HEK293 (cell line): ENCODE data around the gene HS3ST5.

Experiments
- CTCF ChIA-PET: fragments of 350-600 bp; formaldehyde crosslinking; extraction: SDS; loops from one replicate; lab custom pipeline; 2021; ENCODE audit warnings: antibody characterized with exemption; lab: Yijun Ruan, JAX
- POLR2A ChIA-PET: fragments of 300-600 bp; formaldehyde crosslinking; extraction: SDS; loops from one replicate; lab custom pipeline; 2020; ENCODE audit warnings: antibody characterized with exemption, inconsistent platforms; lab: Yijun Ruan, JAX
- H3K27ac ChIP-seq: fragments of 200-500 bp; sonication (Bioruptor generic); 2 replicates; pipeline ENCODE4 v1.5.1; 2014; ENCODE audit warnings: low read depth, low read length, control low read depth, inconsistent platforms; ENCODE audit errors: extremely low read depth
- H3K36me3 ChIP-seq, 2 experiments: fragments of 200-500 bp in 1 of 2; sonication (Bioruptor generic) in 1 of 2; 1 replicate in 1 of 2; 2 replicates in 1 of 2; pipeline ENCODE4 v1.5.1; 2014 to 2017; ENCODE audit warnings: inconsistent platforms in 2 of 2, low read length in 2 of 2; ENCODE audit not compliant: control insufficient read depth in 2 of 2, insufficient read depth in 1 of 2
- H3K4me1 ChIP-seq: fragments of 200-500 bp; sonication (Bioruptor generic); 2 replicates; pipeline ENCODE4 v1.5.1; 2014; ENCODE audit warnings: mild to moderate bottlenecking, low read length, inconsistent platforms; ENCODE audit not compliant: control insufficient read depth, insufficient read depth
- H3K4me3 ChIP-seq: 2 replicates; pipeline ENCODE4 v1.5.1; 2011; ENCODE audit warnings: low read depth, mild to moderate bottlenecking, control low read depth, low read length, moderate library complexity
- H3K9me3 ChIP-seq: fragments of 200-500 bp; sonication (Bioruptor generic); 2 replicates; pipeline ENCODE4 v1.5.1; 2014; ENCODE audit warnings: low read depth, low read length, inconsistent platforms; ENCODE audit not compliant: control insufficient read depth, insufficient read depth
- HOXC10 ChIP-seq: sonication (generic); formaldehyde crosslinking; IDR thresholded peaks from 2 replicates; pipeline ENCODE4 v1.8.1; 2023; ENCODE audit warnings: mild to moderate bottlenecking, missing genetic modification reagents
- RBAK ChIP-seq: fragments of 450-650 bp; formaldehyde crosslinking; IDR thresholded peaks from 2 replicates; pipeline ENCODE4 v1.5.1; 2016; ENCODE audit warnings: missing biosample characterization, missing genetic modification characterization
- ZBTB17 ChIP-seq: fragments of 450-650 bp; formaldehyde crosslinking; IDR thresholded peaks from 2 replicates; pipeline ENCODE4 v1.5.1; 2016; ENCODE audit warnings: missing biosample characterization, missing genetic modification characterization
- ZBTB8A ChIP-seq: fragments of 450-650 bp; formaldehyde crosslinking; IDR thresholded peaks from 2 replicates; pipeline ENCODE4 v1.5.1; 2016; ENCODE audit warnings: missing biosample characterization, missing genetic modification characterization
- ZFP69B ChIP-seq: fragments of 450-650 bp; formaldehyde crosslinking; IDR thresholded peaks from 2 replicates; pipeline ENCODE4 v1.5.1; 2016; ENCODE audit warnings: missing biosample characterization, missing genetic modification characterization
- ZNF16 ChIP-seq: fragments of 450-650 bp; formaldehyde crosslinking; IDR thresholded peaks from 2 replicates; pipeline ENCODE4 v1.5.1; 2016; ENCODE audit warnings: low read depth, missing biosample characterization, missing genetic modification characterization
- ZNF274 ChIP-seq, 2 experiments: fragments of 200-500 bp in 1 of 2; fragments of 450-650 bp in 1 of 2; sonication (Bioruptor generic) in 1 of 2; formaldehyde crosslinking in 1 of 2; IDR thresholded peaks; 2 replicates each; pipeline versions ENCODE4 v1.5.1 to v1.6.1; 2014 to 2016; ENCODE audit warnings: borderline replicate concordance in 1 of 2, inconsistent platforms in 1 of 2, low read length in 1 of 2, missing biosample characterization in 1 of 2, missing genetic modification characterization in 1 of 2
- ZNF335 ChIP-seq: fragments of 450-650 bp; formaldehyde crosslinking; conservative IDR thresholded peaks from 2 replicates; pipeline ENCODE4 v1.5.1; 2016; ENCODE audit warnings: missing biosample characterization, missing genetic modification characterization
- ZNF366 ChIP-seq: fragments of 450-650 bp; formaldehyde crosslinking; conservative IDR thresholded peaks from 2 replicates; pipeline ENCODE4 v1.5.1; 2016; ENCODE audit warnings: missing biosample characterization, missing genetic modification characterization
- ZNF37A ChIP-seq: fragments of 450-650 bp; IDR thresholded peaks from 2 replicates; pipeline ENCODE4 v1.5.1; 2018; ENCODE audit warnings: missing biosample characterization, missing genetic modification characterization
- ZNF394 ChIP-seq: fragments of 450-650 bp; formaldehyde crosslinking; IDR thresholded peaks from 2 replicates; pipeline ENCODE4 v1.5.1; 2016; ENCODE audit warnings: missing biosample characterization, missing genetic modification characterization, mild to moderate bottlenecking, moderate library complexity, borderline replicate concordance
- ZNF433 ChIP-seq: fragments of 450-650 bp; formaldehyde crosslinking; IDR thresholded peaks from 2 replicates; pipeline ENCODE4 v1.5.1; 2016; ENCODE audit warnings: missing biosample characterization, missing genetic modification characterization, low read depth
- ZNF510 ChIP-seq: fragments of 450-650 bp; formaldehyde crosslinking; IDR thresholded peaks from 2 replicates; pipeline ENCODE4 v1.5.1; 2018; ENCODE audit warnings: mild to moderate bottlenecking, missing genetic modification characterization, missing biosample characterization; ENCODE audit not compliant: insufficient replicate concordance
- ZNF530 ChIP-seq: fragments of 450-650 bp; formaldehyde crosslinking; IDR thresholded peaks from 2 replicates; pipeline ENCODE4 v1.5.1; 2016; ENCODE audit warnings: low read depth, missing biosample characterization, missing genetic modification characterization
- ZNF561 ChIP-seq: fragments of 450-650 bp; IDR thresholded peaks from 2 replicates; pipeline ENCODE4 v1.5.1; 2018; ENCODE audit warnings: missing biosample characterization, missing genetic modification characterization, borderline replicate concordance
- ZNF776 ChIP-seq: fragments of 450-650 bp; formaldehyde crosslinking; IDR thresholded peaks from 2 replicates; pipeline ENCODE4 v1.5.0; 2017; ENCODE audit warnings: missing biosample characterization, missing genetic modification characterization, borderline replicate concordance
- TF ChIP-seq, protein P1 (sequence below): sonication (generic); formaldehyde crosslinking; IDR thresholded peaks from 2 replicates; pipeline ENCODE4 v1.8.1; 2022; ENCODE audit warnings: mild to moderate bottlenecking, moderate library complexity, missing genetic modification reagents
- TF ChIP-seq, protein P2 (sequence below): fragments of 450-650 bp; formaldehyde crosslinking; optimal IDR thresholded peaks from 2 replicates; pipeline ENCODE3; 2016; ENCODE audit warnings: missing biosample characterization, mild to moderate bottlenecking, missing genetic modification characterization
- TF ChIP-seq, protein P3 (sequence below): fragments of 450-650 bp; formaldehyde crosslinking; IDR thresholded peaks from 2 replicates; pipeline ENCODE4 v1.5.1; 2016; ENCODE audit warnings: missing biosample characterization, missing genetic modification characterization
- TF ChIP-seq, protein P4 (sequence below): fragments of 450-650 bp; IDR thresholded peaks from 2 replicates; pipeline ENCODE4 v1.5.1; 2018; ENCODE audit warnings: missing biosample characterization, mild to moderate bottlenecking, missing genetic modification characterization
- TF ChIP-seq, protein P5 (sequence below): fragments of 450-650 bp; formaldehyde crosslinking; IDR thresholded peaks from 2 replicates; pipeline ENCODE4 v1.5.1; 2017; ENCODE audit warnings: missing biosample characterization, missing genetic modification characterization
- TF ChIP-seq, protein P6 (sequence below): fragments of 450-650 bp; formaldehyde crosslinking; IDR thresholded peaks from 2 replicates; pipeline ENCODE4 v1.5.1; 2016; ENCODE audit warnings: missing biosample characterization, missing genetic modification characterization

The HS3ST5 gene

DNA sequence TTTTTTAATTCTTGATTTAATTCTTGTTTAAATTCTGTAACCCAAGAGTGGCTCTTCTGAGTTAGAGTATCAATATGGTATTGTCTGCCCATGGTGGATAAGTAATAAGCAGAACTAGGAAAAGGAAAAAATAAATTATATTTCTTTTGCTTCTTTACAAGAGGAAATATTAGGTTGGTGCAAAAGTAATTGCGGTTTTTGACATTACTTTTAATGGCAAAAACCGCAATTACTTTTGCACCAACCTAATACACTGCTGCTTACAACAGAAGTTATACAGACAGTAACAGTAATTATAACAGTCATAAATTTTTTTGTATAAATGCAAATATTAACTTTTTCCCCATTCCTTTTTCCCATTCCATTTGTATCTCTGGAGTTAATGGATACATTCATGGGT, 65.6 kb downstream of the HS3ST5 start (continued):
- TF ChIP-seq, protein P1, sequence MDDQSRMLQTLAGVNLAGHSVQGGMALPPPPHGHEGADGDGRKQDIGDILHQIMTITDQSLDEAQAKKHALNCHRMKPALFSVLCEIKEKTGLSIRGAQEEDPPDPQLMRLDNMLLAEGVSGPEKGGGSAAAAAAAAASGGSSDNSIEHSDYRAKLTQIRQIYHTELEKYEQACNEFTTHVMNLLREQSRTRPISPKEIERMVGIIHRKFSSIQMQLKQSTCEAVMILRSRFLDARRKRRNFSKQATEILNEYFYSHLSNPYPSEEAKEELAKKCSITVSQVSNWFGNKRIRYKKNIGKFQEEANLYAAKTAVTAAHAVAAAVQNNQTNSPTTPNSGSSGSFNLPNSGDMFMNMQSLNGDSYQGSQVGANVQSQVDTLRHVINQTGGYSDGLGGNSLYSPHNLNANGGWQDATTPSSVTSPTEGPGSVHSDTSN = no peak
- no peak for TF ChIP-seq ZBTB17
- no peak for TF ChIP-seq RBAK (tag by site-specific recombination)
- no peak for TF ChIP-seq ZNF394 (tag by site-specific recombination)
- TF ChIP-seq, protein P2, sequence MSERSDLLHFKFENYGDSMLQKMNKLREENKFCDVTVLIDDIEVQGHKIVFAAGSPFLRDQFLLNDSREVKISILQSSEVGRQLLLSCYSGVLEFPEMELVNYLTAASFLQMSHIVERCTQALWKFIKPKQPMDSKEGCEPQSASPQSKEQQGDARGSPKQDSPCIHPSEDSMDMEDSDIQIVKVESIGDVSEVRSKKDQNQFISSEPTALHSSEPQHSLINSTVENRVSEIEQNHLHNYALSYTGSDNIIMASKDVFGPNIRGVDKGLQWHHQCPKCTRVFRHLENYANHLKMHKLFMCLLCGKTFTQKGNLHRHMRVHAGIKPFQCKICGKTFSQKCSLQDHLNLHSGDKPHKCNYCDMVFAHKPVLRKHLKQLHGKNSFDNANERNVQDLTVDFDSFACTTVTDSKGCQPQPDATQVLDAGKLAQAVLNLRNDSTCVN = no peak
- TF ChIP-seq ZNF37A (tag by site-specific recombination) = no peak
- no peak for TF ChIP-seq ZFP69B (tag by site-specific recombination)
- no peak for TF ChIP-seq ZNF510
- no peak for TF ChIP-seq ZNF561 (tag by site-specific recombination)
- TF ChIP-seq, protein P3, sequence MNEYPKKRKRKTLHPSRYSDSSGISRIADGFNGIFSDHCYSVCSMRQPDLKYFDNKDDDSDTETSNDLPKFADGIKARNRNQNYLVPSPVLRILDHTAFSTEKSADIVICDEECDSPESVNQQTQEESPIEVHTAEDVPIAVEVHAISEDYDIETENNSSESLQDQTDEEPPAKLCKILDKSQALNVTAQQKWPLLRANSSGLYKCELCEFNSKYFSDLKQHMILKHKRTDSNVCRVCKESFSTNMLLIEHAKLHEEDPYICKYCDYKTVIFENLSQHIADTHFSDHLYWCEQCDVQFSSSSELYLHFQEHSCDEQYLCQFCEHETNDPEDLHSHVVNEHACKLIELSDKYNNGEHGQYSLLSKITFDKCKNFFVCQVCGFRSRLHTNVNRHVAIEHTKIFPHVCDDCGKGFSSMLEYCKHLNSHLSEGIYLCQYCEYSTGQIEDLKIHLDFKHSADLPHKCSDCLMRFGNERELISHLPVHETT = no peak

DNA sequence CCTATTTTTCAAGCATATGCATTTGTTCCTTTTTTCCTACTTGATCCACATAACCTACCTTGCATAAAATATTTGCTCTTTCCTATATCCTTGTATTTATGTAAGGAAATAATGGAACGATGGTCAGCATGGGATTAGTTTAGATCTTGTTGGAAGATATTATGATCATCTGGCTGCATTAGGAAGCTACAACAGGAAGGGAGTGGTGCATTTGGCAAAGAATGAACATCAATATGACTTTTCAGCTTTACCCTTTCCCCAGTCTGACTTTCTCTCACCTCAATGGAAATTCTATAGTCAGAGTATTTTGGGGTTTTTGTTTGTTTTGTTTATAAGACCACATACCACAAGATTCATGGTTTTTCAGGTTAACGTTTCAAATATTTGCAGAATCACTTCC, 66.0 kb downstream of the HS3ST5 start:
- H3K36me3 ChIP-seq = no peaks in the 10 kb centered on the region
- no peak overlapping the region for H3K27ac ChIP-seq
- TF ChIP-seq HOXC10 (CRISPR knock-in tag) (no peak), ZNF530 (tag by site-specific recombination) (no peak), ZNF274 (IDR thresholded peaks at IDR 0.05; ENCODE audit: low read length) (no peak), ZNF274 (tag by site-specific recombination; IDR thresholded peaks at IDR 0.05; ENCODE audit: borderline replicate concordance) (no peak), ZNF335 (tag by site-specific recombination) (no peak)
- TF ChIP-seq, protein P4, sequence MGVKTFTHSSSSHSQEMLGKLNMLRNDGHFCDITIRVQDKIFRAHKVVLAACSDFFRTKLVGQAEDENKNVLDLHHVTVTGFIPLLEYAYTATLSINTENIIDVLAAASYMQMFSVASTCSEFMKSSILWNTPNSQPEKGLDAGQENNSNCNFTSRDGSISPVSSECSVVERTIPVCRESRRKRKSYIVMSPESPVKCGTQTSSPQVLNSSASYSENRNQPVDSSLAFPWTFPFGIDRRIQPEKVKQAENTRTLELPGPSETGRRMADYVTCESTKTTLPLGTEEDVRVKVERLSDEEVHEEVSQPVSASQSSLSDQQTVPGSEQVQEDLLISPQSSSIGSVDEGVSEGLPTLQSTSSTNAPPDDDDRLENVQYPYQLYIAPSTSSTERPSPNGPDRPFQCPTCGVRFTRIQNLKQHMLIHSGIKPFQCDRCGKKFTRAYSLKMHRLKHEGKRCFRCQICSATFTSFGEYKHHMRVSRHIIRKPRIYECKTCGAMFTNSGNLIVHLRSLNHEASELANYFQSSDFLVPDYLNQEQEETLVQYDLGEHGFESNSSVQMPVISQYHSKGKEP (tag by site-specific recombination) = no peak
- TF ChIP-seq, all 188 proteins: peak for 0
- Histone ChIP-seq H3K9me3 (no peaks in the 10 kb centered on the region), H3K4me1 (no peaks in the 10 kb centered on the region), H3K4me3 (no peak overlapping the region)
- ChIA-PET POLR2A (no interaction called here), CTCF (interaction anchor here (0.6 kb wide), 1 partner anchor 96 kb away, joined by 4 read pairs; no protein-coding TSS in a partner anchor)

DNA sequence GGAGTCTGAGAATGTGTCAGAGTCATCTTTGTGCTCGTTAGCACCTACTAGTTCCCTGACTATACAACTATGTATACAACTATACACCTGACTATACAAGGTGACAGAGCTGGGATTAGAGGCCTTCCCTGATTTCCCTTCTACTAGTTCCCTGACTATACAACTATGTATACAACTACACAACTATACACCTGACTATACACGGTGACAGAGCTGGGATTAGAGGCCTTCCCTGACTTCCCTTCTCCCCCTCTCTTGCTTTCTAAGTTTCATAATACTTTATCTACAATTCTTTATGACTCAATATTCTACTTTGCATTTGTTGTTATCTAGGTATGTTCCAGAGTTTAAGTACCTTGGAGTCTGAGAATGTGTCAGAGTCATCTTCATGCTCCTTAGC, 68.0 kb downstream of the HS3ST5 start:
- no peaks in the 10 kb centered on the region for H3K36me3 ChIP-seq
- no peak overlapping the region for H3K4me3 ChIP-seq
- ChIA-PET CTCF (interaction anchor here (0.6 to 0.7 kb wide), 2 partner anchors 176 to 1617 kb away, joined by 3 read pairs; no protein-coding TSS in a partner anchor), POLR2A (no interaction called here)
- H3K4me1 ChIP-seq = no peaks in the 10 kb centered on the region
- no peak overlapping the region for H3K27ac ChIP-seq
- H3K9me3 ChIP-seq = no peaks in the 10 kb centered on the region
- no peak for TF ChIP-seq ZBTB8A (tag by site-specific recombination)
- TF ChIP-seq, protein P5, sequence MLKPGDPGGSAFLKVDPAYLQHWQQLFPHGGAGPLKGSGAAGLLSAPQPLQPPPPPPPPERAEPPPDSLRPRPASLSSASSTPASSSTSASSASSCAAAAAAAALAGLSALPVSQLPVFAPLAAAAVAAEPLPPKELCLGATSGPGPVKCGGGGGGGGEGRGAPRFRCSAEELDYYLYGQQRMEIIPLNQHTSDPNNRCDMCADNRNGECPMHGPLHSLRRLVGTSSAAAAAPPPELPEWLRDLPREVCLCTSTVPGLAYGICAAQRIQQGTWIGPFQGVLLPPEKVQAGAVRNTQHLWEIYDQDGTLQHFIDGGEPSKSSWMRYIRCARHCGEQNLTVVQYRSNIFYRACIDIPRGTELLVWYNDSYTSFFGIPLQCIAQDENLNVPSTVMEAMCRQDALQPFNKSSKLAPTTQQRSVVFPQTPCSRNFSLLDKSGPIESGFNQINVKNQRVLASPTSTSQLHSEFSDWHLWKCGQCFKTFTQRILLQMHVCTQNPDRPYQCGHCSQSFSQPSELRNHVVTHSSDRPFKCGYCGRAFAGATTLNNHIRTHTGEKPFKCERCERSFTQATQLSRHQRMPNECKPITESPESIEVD = no peak
- no peak for TF ChIP-seq ZNF433 (tag by site-specific recombination)
- TF ChIP-seq, protein P6, sequence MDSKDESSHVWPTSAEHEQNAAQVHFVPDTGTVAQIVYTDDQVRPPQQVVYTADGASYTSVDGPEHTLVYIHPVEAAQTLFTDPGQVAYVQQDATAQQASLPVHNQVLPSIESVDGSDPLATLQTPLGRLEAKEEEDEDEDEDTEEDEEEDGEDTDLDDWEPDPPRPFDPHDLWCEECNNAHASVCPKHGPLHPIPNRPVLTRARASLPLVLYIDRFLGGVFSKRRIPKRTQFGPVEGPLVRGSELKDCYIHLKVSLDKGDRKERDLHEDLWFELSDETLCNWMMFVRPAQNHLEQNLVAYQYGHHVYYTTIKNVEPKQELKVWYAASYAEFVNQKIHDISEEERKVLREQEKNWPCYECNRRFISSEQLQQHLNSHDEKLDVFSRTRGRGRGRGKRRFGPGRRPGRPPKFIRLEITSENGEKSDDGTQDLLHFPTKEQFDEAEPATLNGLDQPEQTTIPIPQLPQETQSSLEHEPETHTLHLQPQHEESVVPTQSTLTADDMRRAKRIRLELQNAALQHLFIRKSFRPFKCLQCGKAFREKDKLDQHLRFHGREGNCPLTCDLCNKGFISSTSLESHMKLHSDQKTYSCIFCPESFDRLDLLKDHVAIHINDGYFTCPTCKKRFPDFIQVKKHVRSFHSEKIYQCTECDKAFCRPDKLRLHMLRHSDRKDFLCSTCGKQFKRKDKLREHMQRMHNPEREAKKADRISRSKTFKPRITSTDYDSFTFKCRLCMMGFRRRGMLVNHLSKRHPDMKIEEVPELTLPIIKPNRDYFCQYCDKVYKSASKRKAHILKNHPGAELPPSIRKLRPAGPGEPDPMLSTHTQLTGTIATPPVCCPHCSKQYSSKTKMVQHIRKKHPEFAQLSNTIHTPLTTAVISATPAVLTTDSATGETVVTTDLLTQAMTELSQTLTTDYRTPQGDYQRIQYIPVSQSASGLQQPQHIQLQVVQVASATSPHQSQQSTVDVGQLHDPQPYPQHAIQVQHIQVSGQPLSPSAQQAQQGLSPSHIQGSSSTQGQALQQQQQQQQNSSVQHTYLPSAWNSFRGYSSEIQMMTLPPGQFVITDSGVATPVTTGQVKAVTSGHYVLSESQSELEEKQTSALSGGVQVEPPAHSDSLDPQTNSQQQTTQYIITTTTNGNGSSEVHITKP (tag by site-specific recombination) = no peak
- TF ChIP-seq ZNF366 = no peak
- no peak for TF ChIP-seq ZNF16 (tag by site-specific recombination)
- no peak for TF ChIP-seq ZNF776 (tag by site-specific recombination)
